Neural progenitor cell (in vitro differentiated cells): ENCODE measurements around the gene PDE11A. TPM values are rescaled to one million over a fixed set of nuclear protein-coding genes. Genes with fewer than 3 reads are reported as not detected.

Experiments
- DNase-seq: peaks from one replicate; pipeline ENCODE4 v3.0.0-alpha.2; 2016; ENCODE audit warnings: low spot score
- H2AFZ ChIP-seq: fragments of 200-600 bp; sonication (generic); replicated peaks from 2 replicates; pipeline ENCODE4 v1.6.1; 2016; ENCODE audit warnings: antibody characterized with exemption
- H3F3A ChIP-seq: fragments of 200-600 bp; sonication (generic); 2 replicates; pipeline ENCODE4 v1.6.1; 2016; ENCODE audit warnings: antibody characterized with exemption, low read depth
- H3K27ac ChIP-seq: fragments of 200-600 bp; sonication (generic); 2 replicates; pipeline ENCODE4 v1.5.1; 2016; ENCODE audit warnings: mild to moderate bottlenecking
- H3K27me3 ChIP-seq: fragments of 200-600 bp; sonication (generic); 2 replicates; pipeline ENCODE4 v1.6.1; 2016; ENCODE audit warnings: mild to moderate bottlenecking, moderate library complexity
- H3K36me3 ChIP-seq: fragments of 200-600 bp; sonication (generic); 2 replicates; pipeline ENCODE4 v1.5.1; 2016
- H3K4me1 ChIP-seq: fragments of 200-600 bp; sonication (generic); 2 replicates; pipeline ENCODE4 v1.6.1; 2016; ENCODE audit warnings: mixed run types
- H3K4me2 ChIP-seq: fragments of 200-600 bp; sonication (generic); 2 replicates; pipeline ENCODE4 v1.6.1; 2016
- H3K4me3 ChIP-seq: fragments of 200-600 bp; sonication (generic); 2 replicates; pipeline ENCODE4 v1.5.1; 2016
- H3K79me2 ChIP-seq: fragments of 200-600 bp; sonication (generic); 2 replicates; pipeline ENCODE4 v1.6.1; 2016; ENCODE audit warnings: low read depth
- H3K9ac ChIP-seq: fragments of 200-600 bp; sonication (generic); 2 replicates; pipeline ENCODE4 v1.6.1; 2016
- H3K9me3 ChIP-seq: fragments of 200-600 bp; sonication (generic); 2 replicates; pipeline ENCODE4 v1.5.1; 2016; ENCODE audit warnings: low read depth
- H4K20me1 ChIP-seq: fragments of 200-600 bp; sonication (generic); 2 replicates; pipeline ENCODE4 v1.6.1; 2016; ENCODE audit warnings: low read depth
- H3K27ac Mint-ChIP-seq: 3 replicates; pipeline ENCODE4 v1.8.0; 2021; ENCODE audit warnings: mixed read lengths
- H3K27me3 Mint-ChIP-seq: 2 replicates; pipeline ENCODE4 v1.8.0; 2022; ENCODE audit warnings: low read depth, mild to moderate bottlenecking, inconsistent platforms, moderate library complexity, mixed read lengths; ENCODE audit not compliant: insufficient read depth
- H3K36me3 Mint-ChIP-seq: 3 replicates; pipeline ENCODE4 v1.8.0; 2021; ENCODE audit warnings: mixed read lengths
- H3K4me1 Mint-ChIP-seq: 3 replicates; pipeline ENCODE4 v1.8.0; 2021; ENCODE audit warnings: mixed read lengths
- H3K4me3 Mint-ChIP-seq: 3 replicates; pipeline ENCODE4 v1.8.0; 2021; ENCODE audit warnings: mild to moderate bottlenecking, moderate library complexity, mixed read lengths
- H3K9me3 Mint-ChIP-seq: 3 replicates; pipeline ENCODE4 v1.8.0; 2020; ENCODE audit warnings: mixed read lengths
- CTCF ChIP-seq: fragments of 200-600 bp; sonication (generic); IDR thresholded peaks from 2 replicates; pipeline ENCODE4 v1.5.1; 2017; ENCODE audit warnings: antibody characterized with exemption, mild to moderate bottlenecking
- EZH2 ChIP-seq: fragments of 200-600 bp; sonication (generic); IDR thresholded peaks from 2 replicates; pipeline ENCODE4 v1.6.1; 2017; ENCODE audit warnings: antibody characterized with exemption, mild to moderate bottlenecking, moderate library complexity
- EZH2phosphoT487 ChIP-seq: fragments of 200-600 bp; sonication (generic); IDR thresholded peaks from 2 replicates; pipeline ENCODE4 v1.6.1; 2017; ENCODE audit warnings: antibody characterized with exemption
- total RNA-seq: library from RNA; depleted of rRNA; stranded (reverse); fragments of >200 nt; gene quantifications from 2 replicates; pipeline ENCODE4 v1.2.3, GENCODE V29; 2015; ENCODE audit warnings: low replicate concordance

Gene PDE11A
- total RNA-seq, 1 donor from 2014 or later = 0.13 TPM

- Mint-ChIP-seq H3K27me3 (no peaks in the 10 kb centered on the region), H3K4me3 (no peak overlapping the region), H3K9me3 (no peaks in the 10 kb centered on the region), H3K4me1 (peaks cover 2% of the 10 kb centered on the region), H3K36me3 (no peaks in the 10 kb centered on the region), H3K27ac (no peak overlapping the region)
- Histone ChIP-seq H3K27ac (no peak overlapping the region), H3K27me3 (no peaks in the 10 kb centered on the region), H4K20me1 (no peaks in the 10 kb centered on the region), H2AFZ (no peak overlapping the region), H3K9me3 (no peaks in the 10 kb centered on the region), H3K79me2 (no peaks in the 10 kb centered on the region), H3F3A (no peaks in the 10 kb centered on the region), H3K4me1 (no peaks in the 10 kb centered on the region), H3K36me3 (no peaks in the 10 kb centered on the region), H3K4me2 (no peak overlapping the region), H3K4me3 (no peak overlapping the region), H3K9ac (no peak overlapping the region)
- no peak for TF ChIP-seq EZH2
- no peak for TF ChIP-seq EZH2phosphoT487
- DNase-seq = no peak
Measured at GRCh38 chr2:178012639-178013038, 59.9 kb downstream of the PDE11A start.

DNA sequence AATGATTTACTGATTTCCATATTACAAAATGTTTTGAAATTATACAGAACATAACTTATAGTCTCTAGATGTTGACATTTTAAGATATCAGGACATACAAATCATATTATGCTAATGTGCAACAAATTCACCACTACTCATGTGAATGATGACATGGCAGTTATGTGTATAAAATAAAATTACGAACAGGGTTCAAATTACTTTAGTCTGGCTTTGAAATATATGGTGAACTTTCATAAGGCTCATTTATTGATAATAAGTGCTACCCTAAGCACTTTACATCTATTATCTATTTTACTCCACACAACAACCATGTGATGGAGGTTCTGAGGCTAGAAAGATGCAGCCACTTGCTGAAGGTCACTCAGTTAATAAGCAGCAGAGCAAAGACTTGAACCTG lies 62.8 kb downstream of the PDE11A start:
- H3K9me3 Mint-ChIP-seq = no peaks in the 10 kb centered on the region
- TF ChIP-seq CTCF (no peak), EZH2 (no peak), EZH2phosphoT487 (no peak)

DNA sequence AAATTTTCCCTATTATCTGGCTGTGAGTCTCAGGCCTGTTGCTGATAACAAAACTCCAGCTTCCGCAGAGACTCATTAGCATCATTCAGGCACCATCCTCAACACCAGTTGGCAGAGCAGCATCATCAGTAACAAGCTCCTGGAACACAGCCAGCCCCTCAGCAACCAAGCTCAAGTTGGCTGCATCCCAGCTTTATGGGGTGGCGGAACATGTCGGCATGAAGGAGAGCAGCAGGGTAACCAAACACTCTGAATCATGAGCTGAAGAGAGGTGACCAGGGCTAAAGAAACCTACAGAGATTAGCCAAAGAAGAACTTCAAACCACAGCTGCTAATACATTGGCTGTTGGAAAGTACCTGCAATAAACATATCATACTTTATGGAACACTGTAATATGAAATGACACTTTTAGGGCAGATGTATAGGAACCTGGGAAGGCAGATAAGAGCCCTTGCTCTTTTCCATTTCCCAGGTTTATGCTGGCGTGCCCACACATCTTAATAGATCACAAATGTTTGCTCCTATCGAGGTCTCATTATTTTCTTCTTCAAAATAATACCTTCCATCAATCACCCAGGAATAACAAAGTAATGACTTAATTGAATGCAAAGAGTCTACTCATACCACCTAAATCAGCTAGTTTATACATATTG lies 63.8 kb downstream of the PDE11A start:
- Mint-ChIP-seq H3K27ac (no peak overlapping the region), H3K9me3 (no peaks in the 10 kb centered on the region), H3K4me3 (no peak overlapping the region), H3K4me1 (peaks cover 2% of the 10 kb centered on the region), H3K27me3 (no peaks in the 10 kb centered on the region), H3K36me3 (no peaks in the 10 kb centered on the region)
- DNase-seq = no peak
- H3K9ac ChIP-seq = no peak overlapping the region
- no peaks in the 10 kb centered on the region for H3K27me3 ChIP-seq
- H3F3A ChIP-seq = no peaks in the 10 kb centered on the region
- no peak overlapping the region for H3K27ac ChIP-seq
- H4K20me1 ChIP-seq = no peaks in the 10 kb centered on the region
- H3K79me2 ChIP-seq = no peaks in the 10 kb centered on the region
- H3K4me2 ChIP-seq = no peak overlapping the region
- no peaks in the 10 kb centered on the region for H3K9me3 ChIP-seq
- no peaks in the 10 kb centered on the region for H3K36me3 ChIP-seq
- TF ChIP-seq EZH2phosphoT487 = no peak
- TF ChIP-seq CTCF = no peak
- TF ChIP-seq EZH2 = no peak
- H3K4me1 ChIP-seq = no peaks in the 10 kb centered on the region
- no peak overlapping the region for H3K4me3 ChIP-seq
- H2AFZ ChIP-seq = no peak overlapping the region

More for the DNA sequence above, 62.8 kb downstream of the PDE11A start:
- H3K4me1 ChIP-seq = no peaks in the 10 kb centered on the region
- no peaks in the 10 kb centered on the region for H3K36me3 ChIP-seq
- H3K27me3 Mint-ChIP-seq = no peaks in the 10 kb centered on the region
- no peak overlapping the region for H2AFZ ChIP-seq
- H3K4me3 Mint-ChIP-seq = no peak overlapping the region
- no peaks in the 10 kb centered on the region for H3K9me3 ChIP-seq
- no peaks in the 10 kb centered on the region for H3K79me2 ChIP-seq
- H3K27me3 ChIP-seq = no peaks in the 10 kb centered on the region
- DNase-seq = no peak
- peaks cover 2% of the 10 kb centered on the region for H3K4me1 Mint-ChIP-seq
- H4K20me1 ChIP-seq = no peaks in the 10 kb centered on the region
- H3F3A ChIP-seq = no peaks in the 10 kb centered on the region
- H3K36me3 Mint-ChIP-seq = no peaks in the 10 kb centered on the region
- H3K4me3 ChIP-seq = no peak overlapping the region
- H3K27ac Mint-ChIP-seq = no peak overlapping the region
- H3K27ac ChIP-seq = no peak overlapping the region
- no peak overlapping the region for H3K9ac ChIP-seq
- H3K4me2 ChIP-seq = no peak overlapping the region

GRCh38 chr2:178006710-178007109 lies 65.9 kb downstream of the PDE11A start:
- H3K36me3 Mint-ChIP-seq = no peaks in the 10 kb centered on the region
- H3K9me3 ChIP-seq = no peaks in the 10 kb centered on the region
- no peaks in the 10 kb centered on the region for H4K20me1 ChIP-seq
- no peak overlapping the region for H3K4me3 Mint-ChIP-seq
- H3K27me3 ChIP-seq = no peaks in the 10 kb centered on the region
- H2AFZ ChIP-seq = no peak overlapping the region
- no peak overlapping the region for H3K27ac ChIP-seq
- DNase-seq = no peak
- no peaks in the 10 kb centered on the region for H3F3A ChIP-seq
- H3K4me1 Mint-ChIP-seq = peaks cover 2% of the 10 kb centered on the region
- no peaks in the 10 kb centered on the region for H3K4me1 ChIP-seq
- no peaks in the 10 kb centered on the region for H3K27me3 Mint-ChIP-seq
- no peaks in the 10 kb centered on the region for H3K36me3 ChIP-seq
- H3K9me3 Mint-ChIP-seq = no peaks in the 10 kb centered on the region
- no peaks in the 10 kb centered on the region for H3K79me2 ChIP-seq
- H3K9ac ChIP-seq = no peak overlapping the region
- no peak overlapping the region for H3K4me2 ChIP-seq
- TF ChIP-seq CTCF (no peak), EZH2phosphoT487 (no peak), EZH2 (no peak)
- no peak overlapping the region for H3K27ac Mint-ChIP-seq
- no peak overlapping the region for H3K4me3 ChIP-seq
